ENCODE data around the gene PAQR6. TPM values are rescaled to one million over a fixed set of nuclear protein-coding genes. Genes with fewer than 3 reads are reported as not detected.

PAQR6 gene
- total RNA-seq, 2 experiments from 2014 or later = 3.9 to 4.0 TPM

GRCh38 chr1:156262461-156263287 is 14.8 kb upstream of the PAQR6 start:
- DNase-seq = no peak
- no peaks in the 10 kb centered on the region for H3K9me3 Mint-ChIP-seq
- intact Hi-C loops (cut with micrococcal nuclease) = no loop called here
- CTCF ChIA-PET = interaction anchor here (0.9 kb wide), 1 partner anchor 57 kb away, joined by 4 read pairs; no protein-coding TSS in a partner anchor
- H3K4me3 Mint-ChIP-seq = no peak overlapping the region
- peak overlapping the region; percentile 8 for H3K27ac Mint-ChIP-seq
- H3K4me1 Mint-ChIP-seq (ENCODE audit: low read depth) = peaks cover 4% of the 10 kb centered on the region
- H3K27me3 Mint-ChIP-seq = no peaks in the 10 kb centered on the region
- peaks cover 72% of the 10 kb centered on the region for H3K36me3 Mint-ChIP-seq
- POLR2A ChIA-PET = no interaction called here

- no peak for DNase-seq
- ChIA-PET CTCF (interaction anchor here (1.3 to 1.6 kb wide), 2 partner anchors 120 to 170 kb away, joined by 4 to 5 read pairs; no protein-coding TSS in a partner anchor), POLR2A (no interaction called here)
- Mint-ChIP-seq H3K36me3 (peaks cover 65% of the 10 kb centered on the region), H3K27me3 (no peaks in the 10 kb centered on the region), H3K4me1 (ENCODE audit: low read depth) (peaks cover 4% of the 10 kb centered on the region), H3K4me3 (no peak overlapping the region), H3K27ac (no peak overlapping the region), H3K9me3 (no peaks in the 10 kb centered on the region)
- intact Hi-C loops (cut with micrococcal nuclease) = no loop called here
These were observed 13.0 kb upstream of the PAQR6 start for GRCh38 chr1:156260896-156261295.

- peak overlapping the region; percentile 13 for H3K27ac Mint-ChIP-seq
- no peaks in the 10 kb centered on the region for H3K27me3 Mint-ChIP-seq
- H3K4me1 Mint-ChIP-seq (ENCODE audit: low read depth) = peaks cover 4% of the 10 kb centered on the region
- no peaks in the 10 kb centered on the region for H3K9me3 Mint-ChIP-seq
- DNase-seq = no peak
- ChIA-PET POLR2A (no interaction called here), CTCF (interaction anchor here (1.0 to 1.6 kb wide), 3 partner anchors 14 to 169 kb away, joined by 3 to 5 read pairs (median 4); no protein-coding TSS in a partner anchor)
- H3K4me3 Mint-ChIP-seq = no peak overlapping the region
- H3K36me3 Mint-ChIP-seq = peaks cover 58% of the 10 kb centered on the region
- intact Hi-C loops (cut with micrococcal nuclease) = no loop called here
These were observed 11.9 kb upstream of the PAQR6 start for GRCh38 chr1:156259805-156260204.

GRCh38 chr1:156258859-156259258 is 11.0 kb upstream of the PAQR6 start:
- Mint-ChIP-seq H3K4me3 (no peak overlapping the region), H3K27ac (no peak overlapping the region), H3K36me3 (peaks cover 56% of the 10 kb centered on the region), H3K4me1 (ENCODE audit: low read depth) (peaks cover 4% of the 10 kb centered on the region), H3K9me3 (no peaks in the 10 kb centered on the region), H3K27me3 (no peaks in the 10 kb centered on the region)
- no peak for DNase-seq
- ChIA-PET CTCF (no interaction called here), POLR2A (no interaction called here)
- intact Hi-C loops (cut with micrococcal nuclease) = no loop called here

- ChIA-PET POLR2A (no interaction called here), CTCF (interaction anchor here (0.7 kb wide), 1 partner anchor 16 kb away, joined by 3 read pairs; no protein-coding TSS in a partner anchor)
- peaks cover 7% of the 10 kb centered on the region for H3K4me1 Mint-ChIP-seq (ENCODE audit: low read depth)
- intact Hi-C loops (cut with micrococcal nuclease) = no loop called here
- H3K9me3 Mint-ChIP-seq = no peaks in the 10 kb centered on the region
- H3K27me3 Mint-ChIP-seq = no peaks in the 10 kb centered on the region
- no peak overlapping the region for H3K4me3 Mint-ChIP-seq
- H3K27ac Mint-ChIP-seq = peak overlapping the region; percentile 10
- DNase-seq = no peak
- peaks cover 52% of the 10 kb centered on the region for H3K36me3 Mint-ChIP-seq
These were observed 9.9 kb upstream of the PAQR6 start for GRCh38 chr1:156257711-156258110.

- Mint-ChIP-seq H3K27me3 (no peaks in the 10 kb centered on the region), H3K4me1 (ENCODE audit: low read depth) (peaks cover 8% of the 10 kb centered on the region), H3K36me3 (peaks cover 36% of the 10 kb centered on the region), H3K9me3 (no peaks in the 10 kb centered on the region), H3K27ac (peak overlapping the region; percentile 40), H3K4me3 (no peak overlapping the region)
- CTCF ChIA-PET = interaction anchor here (0.7 to 1.1 kb wide), 2 partner anchors 8 to 29 kb away, joined by 3 to 4 read pairs; no protein-coding TSS in a partner anchor
- POLR2A ChIA-PET = no interaction called here
- intact Hi-C loops (cut with micrococcal nuclease) = no loop called here
- DNase-seq = no peak
These were observed 5.8 kb upstream of the PAQR6 start for GRCh38 chr1:156253634-156254033.

GRCh38 chr1:156251527-156251926 is 3.7 kb upstream of the PAQR6 start:
- POLR2A ChIA-PET = interaction anchor here (0.5 to 1.3 kb wide), 2 partner anchors 21 to 58 kb away, joined by 3 to 4 read pairs; no protein-coding TSS in a partner anchor
- H3K4me3 Mint-ChIP-seq = no peak overlapping the region
- no peaks in the 10 kb centered on the region for H3K27me3 Mint-ChIP-seq
- CTCF ChIA-PET = interaction anchor here (1.2 to 1.4 kb wide), 2 partner anchors 110 to 155 kb away, joined by 3 to 5 read pairs; no protein-coding TSS in a partner anchor
- DNase-seq = no peak
- H3K27ac Mint-ChIP-seq = peak overlapping the region; percentile 23
- intact Hi-C loops (cut with micrococcal nuclease) = no loop called here
- peaks cover 8% of the 10 kb centered on the region for H3K4me1 Mint-ChIP-seq (ENCODE audit: low read depth)
- H3K36me3 Mint-ChIP-seq = peaks cover 24% of the 10 kb centered on the region
- no peaks in the 10 kb centered on the region for H3K9me3 Mint-ChIP-seq

GRCh38 chr1:156249593-156249992 is 1.7 kb upstream of the PAQR6 start:
- Mint-ChIP-seq H3K4me1 (ENCODE audit: low read depth) (peaks cover 13% of the 10 kb centered on the region), H3K27me3 (no peaks in the 10 kb centered on the region), H3K9me3 (no peaks in the 10 kb centered on the region), H3K4me3 (no peak overlapping the region), H3K36me3 (peaks cover 18% of the 10 kb centered on the region), H3K27ac (no peak overlapping the region)
- ChIA-PET CTCF (interaction anchor here (0.6 kb wide), 1 partner anchor 206 kb away, joined by 3 read pairs; no protein-coding TSS in a partner anchor), POLR2A (interaction anchor here (0.9 kb wide), 1 partner anchor 33 kb away, joined by 3 read pairs; the partner anchor contains the start of gene SMG5)
- no peak for DNase-seq
- intact Hi-C loops (cut with micrococcal nuclease) = no loop called here

GRCh38 chr1:156248323-156248683 is 447 bp upstream of the PAQR6 start:
- no peak overlapping the region for H3K4me3 Mint-ChIP-seq
- H3K27me3 Mint-ChIP-seq = no peaks in the 10 kb centered on the region
- ChIA-PET POLR2A (interaction anchor here (0.7 kb wide), 1 partner anchor 289 kb away, joined by 3 read pairs; no protein-coding TSS in a partner anchor), CTCF (no interaction called here)
- no peak overlapping the region for H3K27ac Mint-ChIP-seq
- H3K36me3 Mint-ChIP-seq = peaks cover 12% of the 10 kb centered on the region
- H3K9me3 Mint-ChIP-seq = no peaks in the 10 kb centered on the region
- intact Hi-C loops (cut with micrococcal nuclease) = no loop called here
- DNase-seq = no peak
- peaks cover 13% of the 10 kb centered on the region for H3K4me1 Mint-ChIP-seq (ENCODE audit: low read depth)

GRCh38 chr1:156246781-156247459 is 936 bp downstream of the PAQR6 start:
- DNase-seq = no peak
- ChIA-PET POLR2A (interaction anchor here (0.7 to 2.0 kb wide), 5 partner anchors 10 to 91 kb away, joined by 3 to 6 read pairs (median 4); partner anchors contain the start of gene SMG5), CTCF (interaction anchor here (0.9 to 2.0 kb wide), 3 partner anchors 22 to 105 kb away, joined by 3 to 6 read pairs (median 3); no protein-coding TSS in a partner anchor)
- Mint-ChIP-seq H3K36me3 (peaks cover 5% of the 10 kb centered on the region), H3K9me3 (no peaks in the 10 kb centered on the region), H3K27me3 (no peaks in the 10 kb centered on the region), H3K4me3 (no peak overlapping the region), H3K27ac (no peak overlapping the region), H3K4me1 (ENCODE audit: low read depth) (peaks cover 5% of the 10 kb centered on the region)
- intact Hi-C loops (cut with micrococcal nuclease) = no loop called here

- peaks cover 5% of the 10 kb centered on the region for H3K36me3 Mint-ChIP-seq
- H3K4me1 Mint-ChIP-seq (ENCODE audit: low read depth) = peaks cover 5% of the 10 kb centered on the region
- DNase-seq = no peak
- CTCF ChIA-PET = interaction anchor here (0.9 to 2.0 kb wide), 7 partner anchors 8 to 105 kb away, joined by 3 to 7 read pairs (median 4); no protein-coding TSS in a partner anchor
- POLR2A ChIA-PET = interaction anchor here (0.8 to 2.0 kb wide), 9 partner anchors 11 to 87 kb away, joined by 3 to 6 read pairs (median 3); partner anchors contain the start of gene SMG5
- H3K9me3 Mint-ChIP-seq = no peaks in the 10 kb centered on the region
- H3K27me3 Mint-ChIP-seq = no peaks in the 10 kb centered on the region
- no peak overlapping the region for H3K4me3 Mint-ChIP-seq
- intact Hi-C loops (cut with micrococcal nuclease) = no loop called here
- H3K27ac Mint-ChIP-seq = no peak overlapping the region
These were observed 1.5 kb downstream of the PAQR6 start for GRCh38 chr1:156246241-156246780.

All from activated CD4-positive, alpha-beta memory T cell treated with anti-CD3 and anti-CD28 coated beads for 36 hours (primary cell).